HG03575 (cell line): ENCODE results near the gene SNRNP27.
"Not testable (repeated sequence)": the region's sequence is repeated elsewhere in the genome, so short reads cannot be mapped to it uniquely, and the experiment has no call there.

Experiments
- ATAC-seq: cut with Tn5 transposase; IDR thresholded peaks from one replicate; pipeline ENCODE4 v1.9.1; 2021; ENCODE audit not compliant: unreplicated experiment, insufficient number of reproducible peaks, low FRiP score; ENCODE audit errors: extremely low read depth

The SNRNP27 gene

GRCh38 chr2:69943843-69944525, 50.2 kb downstream of the SNRNP27 start:
- no peak for ATAC-seq

- no peak for ATAC-seq
Observed at GRCh38 chr2:69944756-69945155, 51.0 kb downstream of the SNRNP27 start.

- no peak for ATAC-seq
Observed at GRCh38 chr2:69945441-69945840, 51.7 kb downstream of the SNRNP27 start.

GRCh38 chr2:69945941-69946340, 52.2 kb downstream of the SNRNP27 start:
- no peak for ATAC-seq

GRCh38 chr2:69946351-69947324, 52.9 kb downstream of the SNRNP27 start:
- ATAC-seq, result no peak

GRCh38 chr2:69947325-69947931, 53.7 kb downstream of the SNRNP27 start:
- ATAC-seq, result no peak

DNA sequence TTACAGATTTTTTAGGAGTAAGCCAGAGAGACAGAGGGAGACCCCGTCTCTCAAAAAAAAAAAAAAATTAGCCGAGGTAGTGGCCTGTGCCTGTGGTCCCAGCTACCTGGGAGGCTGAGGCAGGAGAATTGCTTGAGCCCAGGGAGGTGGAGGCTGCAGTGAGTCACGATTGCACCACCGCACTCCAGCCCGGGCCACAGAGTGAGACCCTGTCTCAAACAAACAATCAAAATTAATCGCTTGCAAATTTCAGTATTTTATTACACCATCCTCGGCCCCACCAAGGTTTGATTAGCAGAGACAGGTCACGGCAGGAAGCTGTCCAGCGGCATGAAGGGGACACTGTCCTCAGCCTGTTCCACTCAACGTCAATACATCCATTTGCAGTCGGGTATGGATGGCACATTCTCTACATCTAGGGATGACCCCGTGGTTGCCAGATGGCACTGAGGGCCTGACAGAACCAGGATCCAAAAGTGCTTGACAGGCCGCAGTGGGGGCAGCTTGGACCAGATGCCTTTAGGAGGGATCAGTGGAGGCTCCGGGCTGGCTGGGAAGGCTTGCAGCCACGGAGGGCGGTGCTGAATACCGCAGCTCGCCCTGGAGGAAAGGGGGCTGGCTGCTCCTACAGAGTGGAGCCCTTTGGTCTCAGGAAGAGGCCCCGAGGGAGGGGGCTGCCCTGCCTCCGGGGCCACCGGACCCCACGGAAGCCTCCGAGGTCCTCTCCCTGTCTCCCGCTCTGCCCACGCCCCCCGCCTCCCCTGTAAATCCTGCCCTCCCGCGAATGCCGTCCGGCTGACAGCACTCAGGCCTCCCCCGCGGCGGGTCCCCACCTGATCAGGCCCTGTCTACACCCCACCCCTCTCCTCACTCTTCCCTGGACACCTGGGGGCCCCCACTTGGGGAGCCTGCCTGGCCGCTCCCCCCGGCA, 54.5 kb downstream of the SNRNP27 start:
- ATAC-seq, result no peak

DNA sequence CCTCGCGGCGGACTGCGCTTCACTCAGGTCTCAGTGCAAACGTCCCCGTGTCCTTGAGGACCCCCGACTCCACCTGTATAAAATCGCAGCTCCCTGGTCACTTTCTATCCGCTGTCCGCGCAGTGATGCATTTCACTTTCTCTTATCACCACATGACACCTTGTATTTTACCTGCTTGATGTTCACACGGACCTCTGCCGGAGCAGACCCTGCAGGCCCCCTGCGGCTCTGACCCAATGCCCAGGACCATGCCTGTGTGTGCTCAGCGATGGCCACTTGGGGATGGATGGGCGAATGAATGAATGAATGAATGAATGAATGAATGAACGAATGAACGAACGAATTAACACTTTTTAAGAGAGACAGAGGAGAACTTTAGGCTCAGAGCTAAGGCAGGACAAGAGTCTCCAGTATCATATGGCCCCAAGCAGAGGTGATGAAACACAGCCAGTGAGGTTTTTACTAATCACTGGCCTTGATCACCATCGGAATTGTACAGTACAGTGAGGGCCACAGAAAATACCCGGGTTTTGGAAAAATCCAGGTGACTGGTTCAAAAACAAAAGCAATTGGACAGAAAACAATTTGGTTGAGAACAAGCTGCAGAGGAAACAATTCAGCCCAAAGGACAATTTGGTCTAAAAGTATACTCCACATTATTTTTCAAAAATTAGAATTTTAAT, 55.3 kb downstream of the SNRNP27 start:
- no peak for ATAC-seq

DNA sequence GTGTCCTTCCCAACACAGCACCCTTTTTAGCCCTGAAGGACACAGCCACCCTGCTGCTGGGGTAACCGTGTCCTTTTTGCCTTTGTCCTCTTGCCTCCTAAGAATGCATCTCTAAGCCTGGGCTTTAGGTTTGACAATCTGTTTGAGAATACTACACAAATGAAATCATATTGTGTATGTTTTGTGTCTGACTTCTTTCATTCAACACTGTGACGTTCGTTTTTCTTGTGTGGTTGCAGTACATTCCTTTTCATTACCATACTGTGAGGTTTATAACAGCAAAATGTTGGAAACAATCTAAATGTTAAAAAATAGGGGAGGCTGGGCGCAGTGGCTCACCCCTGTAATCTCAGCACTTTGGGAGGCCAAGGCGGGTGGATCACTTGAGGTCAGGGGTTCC, 56.5 kb downstream of the SNRNP27 start:
- no peak for ATAC-seq

DNA sequence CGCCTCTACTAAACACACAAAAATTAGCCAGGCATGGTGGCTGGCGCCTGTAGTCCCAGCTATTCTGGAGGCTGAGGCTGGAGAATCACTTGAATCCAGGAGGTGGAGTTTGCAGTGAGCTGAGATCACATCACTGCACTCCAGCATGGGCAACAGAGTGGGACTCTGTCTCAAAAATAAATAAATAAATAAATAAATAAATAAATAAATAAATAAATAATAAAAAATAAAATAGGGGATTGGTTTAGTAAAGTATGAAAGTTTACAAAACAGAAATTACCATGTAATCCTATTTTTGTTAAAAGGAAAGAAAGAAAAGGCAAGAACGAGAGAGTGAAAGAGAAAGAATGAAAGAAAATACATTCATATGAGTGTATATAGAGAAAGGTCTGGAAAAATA, 56.9 kb downstream of the SNRNP27 start:
- not testable (repeated sequence) for ATAC-seq

GRCh38 chr2:69952336-69953115, 58.8 kb downstream of the SNRNP27 start:
- no peak for ATAC-seq

- no peak for ATAC-seq
Observed at GRCh38 chr2:69954084-69954483, 60.3 kb downstream of the SNRNP27 start.
